ENCODE data around the gene TRIM51. TPM values are rescaled to one million over a fixed set of nuclear protein-coding genes. Genes with fewer than 3 reads are reported as not detected.
"Not testable (repeated sequence)": the region's sequence is repeated elsewhere in the genome, so short reads cannot be mapped to it uniquely, and the experiment has no call there.

Gene TRIM51
- total RNA-seq, result not detected

GRCh38 chr11:55882997-55883396, at the start of gene TRIM51:
Gene TRIM51, plus strand, starts transcription at chr11:55883297. Its CDS starts 2,132 bp downstream, at chr11:55885429.
- not testable (repeated sequence) for H3K9me3 ChIP-seq, H3K4me3 ChIP-seq, H3K27ac ChIP-seq, H3K4me1 ChIP-seq, H3K27me3 ChIP-seq, H3K36me3 ChIP-seq, ATAC-seq
- WGBS, 2 donors (ENCODE audit: low coverage in 1 of 2), result 80 to 91% methylated on average over 1 of the region's 1 CpG

GRCh38 chr11:55838452-55838851, 44.6 kb upstream of the TRIM51 start, which contains the start of gene OR5D16:
Gene OR5D16, plus strand, starts transcription at chr11:55838752. Its CDS starts 0 bp downstream, at chr11:55838752.
- Histone ChIP-seq H3K36me3 (no peaks in the 10 kb centered on the region), H3K27ac (no peak within 1 kb of the TSS), H3K27me3 (no peaks in the 10 kb centered on the region), H3K4me1 (no peaks in the 10 kb centered on the region), H3K9me3 (no peaks in the 10 kb centered on the region), H3K4me3 (no peak within 1 kb of the TSS)
- 8 to 21% methylated on average over 2 to 3 of the region's 3 CpGs for WGBS, 2 donors (ENCODE audit: low coverage in 1 of 2)
- TF ChIP-seq EP300 (IDR thresholded peaks at IDR 0.05), result no peak
- TF ChIP-seq POLR2AphosphoS5 (IDR thresholded peaks at IDR 0.05), result no peak
- TF ChIP-seq CTCF (IDR thresholded peaks at IDR 0.05), result no peak
- TF ChIP-seq POLR2A (IDR thresholded peaks at IDR 0.05), result no peak
- ATAC-seq, result no peak

GRCh38 chr11:55847453-55847852, 35.6 kb upstream of the TRIM51 start:
- TF ChIP-seq CTCF (IDR thresholded peaks at IDR 0.05) (no peak), EP300 (IDR thresholded peaks at IDR 0.05) (no peak), POLR2AphosphoS5 (IDR thresholded peaks at IDR 0.05) (no peak), POLR2A (IDR thresholded peaks at IDR 0.05) (no peak)
- Histone ChIP-seq H3K36me3 (no peaks in the 10 kb centered on the region), H3K9me3 (no peaks in the 10 kb centered on the region), H3K4me3 (no peak overlapping the region), H3K4me1 (no peaks in the 10 kb centered on the region), H3K27me3 (no peaks in the 10 kb centered on the region), H3K27ac (no peak overlapping the region)
- 25 to 34% methylated on average over 2 of the region's 2 CpGs for WGBS, 2 donors (ENCODE audit: low coverage in 1 of 2)
- ATAC-seq, result no peak

GRCh38 chr11:55849037-55849436, 34.1 kb upstream of the TRIM51 start:
- no peaks in the 10 kb centered on the region for H3K27me3 ChIP-seq
- no peak for TF ChIP-seq CTCF (IDR thresholded peaks at IDR 0.05)
- no peak for TF ChIP-seq POLR2A (IDR thresholded peaks at IDR 0.05)
- TF ChIP-seq EP300 (IDR thresholded peaks at IDR 0.05), result no peak
- no peak for TF ChIP-seq POLR2AphosphoS5 (IDR thresholded peaks at IDR 0.05)
- no peaks in the 10 kb centered on the region for H3K9me3 ChIP-seq
- no peak overlapping the region for H3K27ac ChIP-seq
- no peak for ATAC-seq
- no peaks in the 10 kb centered on the region for H3K4me1 ChIP-seq
- no peak overlapping the region for H3K4me3 ChIP-seq
- H3K36me3 ChIP-seq, result no peaks in the 10 kb centered on the region

- peaks cover 5% of the 10 kb centered on the region for H3K27me3 ChIP-seq
- 83 to 88% methylated on average over 1 of the region's 1 CpG for WGBS, 2 donors (ENCODE audit: low coverage in 1 of 2)
- H3K27ac ChIP-seq, result no peak overlapping the region
- H3K4me3 ChIP-seq, result no peak overlapping the region
- H3K9me3 ChIP-seq, result no peaks in the 10 kb centered on the region
- H3K4me1 ChIP-seq, result no peaks in the 10 kb centered on the region
- ATAC-seq, result no peak
- TF ChIP-seq POLR2AphosphoS5 (IDR thresholded peaks at IDR 0.05) (no peak), CTCF (IDR thresholded peaks at IDR 0.05) (no peak), POLR2A (IDR thresholded peaks at IDR 0.05) (no peak)
- H3K36me3 ChIP-seq, result no peaks in the 10 kb centered on the region
Observed at GRCh38 chr11:55852141-55852540, 31.0 kb upstream of the TRIM51 start.

Data from gastroesophageal sphincter (tissue), 4 donors.